HG03196 (cell line): Measurements from ENCODE around the gene PUS1.
A peak's percentile ranks its signal among the peaks of the same experiment; 100 is the strongest.
"Not testable (repeated sequence)": the region's sequence is repeated elsewhere in the genome, so short reads cannot be mapped to it uniquely, and the experiment has no call there.

Source experiments
- ATAC-seq: cut with Tn5 transposase; IDR thresholded peaks from one replicate; pipeline ENCODE4 v1.9.1; 2021; ENCODE audit not compliant: unreplicated experiment

Gene PUS1

DNA sequence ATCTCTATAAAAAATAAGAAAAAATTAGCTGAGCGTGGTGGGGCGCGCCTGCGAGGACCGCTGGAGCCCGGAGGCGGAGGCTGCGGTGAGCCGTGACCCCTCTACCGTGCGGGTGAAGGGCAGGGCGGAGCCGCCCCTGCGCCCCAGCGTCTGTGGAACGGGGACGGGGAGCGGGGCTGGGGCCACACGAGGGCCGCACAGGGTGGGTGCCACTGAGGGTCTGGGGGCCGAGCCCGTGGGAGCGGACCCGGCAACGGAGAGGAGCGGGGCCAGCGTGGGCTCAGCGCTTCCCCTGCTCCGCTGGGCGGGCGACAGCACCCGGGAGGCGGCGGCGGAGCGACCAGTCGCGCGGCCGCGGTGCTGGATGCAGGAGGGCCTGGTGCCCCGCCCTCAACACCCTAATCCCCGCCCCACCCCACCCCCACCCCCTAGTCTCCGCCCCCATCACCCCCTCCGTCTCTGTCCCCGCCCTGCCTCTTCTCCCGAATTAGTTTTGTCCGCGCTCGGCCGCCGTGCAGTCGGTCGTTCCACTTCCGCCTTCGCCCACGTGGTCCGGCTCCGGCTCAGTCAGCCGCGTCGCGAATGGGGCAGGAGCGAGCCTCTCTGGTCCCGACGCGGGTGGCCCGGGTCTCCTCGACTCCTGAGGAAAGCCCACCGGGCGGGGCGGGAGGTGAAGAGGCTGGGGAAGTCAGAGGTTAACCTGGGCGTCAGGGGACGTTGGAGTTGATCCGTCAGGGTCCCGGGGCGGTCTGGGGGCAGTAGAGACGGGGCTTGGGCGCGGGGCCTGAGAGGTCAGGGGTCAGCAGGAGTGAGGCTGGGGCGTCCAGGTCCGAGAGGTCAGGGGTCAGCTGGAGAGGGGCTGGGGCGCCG, at the start of gene PUS1:
PUS1 (plus strand) TSS at position 566 of the 870 bp plus-strand sequence. CDS start 447 bp downstream, outside the sequence.
- peak; percentile 58 for ATAC-seq

DNA sequence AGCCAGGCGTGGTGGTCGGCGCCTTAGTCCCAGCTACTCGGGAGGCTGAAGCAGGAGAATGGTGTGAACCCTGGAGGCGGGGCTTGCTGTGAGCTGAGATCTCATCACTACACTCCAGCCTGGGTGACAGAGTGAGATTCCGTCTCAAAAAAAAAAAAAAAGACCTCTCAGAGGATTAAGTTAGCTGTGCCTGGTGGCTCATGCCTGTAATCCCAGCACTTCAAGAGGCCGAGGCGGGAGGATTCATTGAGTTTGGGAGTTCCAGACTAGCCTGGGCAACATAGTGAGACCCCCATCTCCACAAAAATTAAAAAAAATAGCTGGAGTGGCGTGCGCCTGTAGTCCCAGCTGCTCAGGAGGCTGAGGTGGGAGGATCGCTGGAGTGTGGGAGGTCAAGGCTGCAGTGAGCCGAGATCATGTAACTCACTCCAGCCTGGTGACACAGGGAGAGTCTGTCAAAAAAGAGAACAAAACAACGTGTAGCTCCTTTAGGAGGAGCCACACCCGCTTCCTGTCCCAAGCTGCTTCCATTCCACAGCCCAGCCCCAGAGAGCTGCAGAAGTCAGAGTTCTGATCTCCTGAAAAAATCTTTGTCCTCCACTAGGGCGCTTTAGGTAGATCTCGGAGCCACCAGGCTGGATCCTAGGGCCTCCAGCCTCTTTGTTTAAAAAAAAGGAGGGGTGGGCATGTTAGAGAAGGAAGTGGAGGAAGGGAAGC, 46.1 kb upstream of the PUS1 start:
- no peak for ATAC-seq

DNA sequence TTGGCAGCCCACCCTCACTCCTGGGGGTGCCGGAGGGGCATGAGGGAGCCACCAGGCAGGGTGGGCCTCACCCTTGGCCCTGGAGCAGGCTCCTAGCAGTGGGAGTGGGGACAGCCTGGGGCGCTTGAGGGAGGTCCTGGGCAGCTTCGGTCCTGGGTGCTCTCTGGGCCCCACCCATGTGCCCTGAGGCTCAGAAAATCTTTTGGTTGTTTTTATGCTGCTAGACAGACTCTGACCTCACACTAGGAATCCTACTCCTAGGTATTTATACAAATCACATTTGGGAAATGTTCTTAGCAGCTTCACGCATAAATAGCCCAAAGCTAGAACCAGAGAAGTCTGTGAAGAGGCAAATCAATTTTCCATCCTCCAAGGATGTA, 45.6 kb upstream of the PUS1 start:
- no peak for ATAC-seq

DNA sequence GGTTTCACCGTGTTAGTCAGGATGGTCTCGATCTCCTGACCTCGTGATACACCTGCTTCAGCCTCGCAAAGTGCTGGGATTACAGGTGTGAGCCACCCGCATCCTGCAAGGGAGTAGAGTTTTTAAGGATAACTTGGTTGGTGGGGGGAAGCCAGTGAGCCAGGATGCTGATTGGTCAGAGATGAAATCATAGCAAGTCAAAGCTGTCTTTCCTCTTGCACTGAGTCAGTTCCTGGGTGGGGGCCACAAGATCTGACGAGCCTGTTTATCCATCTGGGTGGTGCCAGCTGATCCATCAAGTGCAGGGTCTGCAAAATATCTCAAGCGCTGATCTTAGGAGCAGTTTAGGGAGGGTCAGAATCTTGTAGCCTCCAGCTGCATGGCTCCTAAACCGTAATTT, 44.0 kb upstream of the PUS1 start:
- ATAC-seq: not testable (repeated sequence)

DNA sequence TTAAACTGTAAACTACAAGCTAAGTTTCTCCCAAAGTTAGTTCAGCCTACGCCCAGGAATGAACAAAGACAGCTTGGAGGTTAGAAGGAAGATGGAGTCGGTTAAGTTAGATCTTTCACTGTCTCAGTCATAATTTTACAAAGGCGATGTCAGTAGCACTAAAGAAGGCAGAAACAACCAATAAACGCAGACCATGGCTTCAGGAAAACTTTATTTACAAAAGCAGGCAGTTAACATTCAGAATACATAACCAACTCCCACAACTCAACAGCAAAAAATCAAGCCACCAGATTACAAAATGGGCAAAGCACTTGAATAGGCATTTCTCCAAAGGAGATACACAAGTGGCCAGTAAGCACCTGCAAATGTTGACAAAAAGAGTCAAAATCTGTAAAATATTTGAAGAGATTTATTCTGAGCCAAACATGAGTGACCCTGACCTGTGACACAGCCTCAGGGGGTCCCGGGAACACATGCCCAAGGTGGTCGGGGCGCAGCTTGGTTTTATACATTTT, 43.5 kb upstream of the PUS1 start:
- no peak for ATAC-seq

DNA sequence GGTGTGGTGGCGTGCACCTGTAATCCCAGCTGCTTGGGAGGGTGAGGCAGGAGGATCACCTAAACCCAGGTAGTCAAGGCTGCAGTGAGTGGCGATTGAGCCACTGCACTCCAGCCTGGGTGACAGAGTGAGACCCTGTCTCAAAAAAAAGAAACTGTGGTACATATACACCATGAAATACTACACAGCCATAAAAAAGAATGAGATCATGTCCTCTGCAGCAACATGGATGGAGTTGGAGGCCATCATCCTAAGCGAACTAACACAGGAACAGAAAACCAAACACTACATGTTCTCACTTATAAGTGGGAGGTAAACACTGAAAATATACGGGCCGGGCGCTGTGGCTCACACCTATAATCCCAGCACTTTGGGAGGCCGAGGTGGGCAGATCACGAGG, 37.4 kb upstream of the PUS1 start:
- ATAC-seq: not testable (repeated sequence)

DNA sequence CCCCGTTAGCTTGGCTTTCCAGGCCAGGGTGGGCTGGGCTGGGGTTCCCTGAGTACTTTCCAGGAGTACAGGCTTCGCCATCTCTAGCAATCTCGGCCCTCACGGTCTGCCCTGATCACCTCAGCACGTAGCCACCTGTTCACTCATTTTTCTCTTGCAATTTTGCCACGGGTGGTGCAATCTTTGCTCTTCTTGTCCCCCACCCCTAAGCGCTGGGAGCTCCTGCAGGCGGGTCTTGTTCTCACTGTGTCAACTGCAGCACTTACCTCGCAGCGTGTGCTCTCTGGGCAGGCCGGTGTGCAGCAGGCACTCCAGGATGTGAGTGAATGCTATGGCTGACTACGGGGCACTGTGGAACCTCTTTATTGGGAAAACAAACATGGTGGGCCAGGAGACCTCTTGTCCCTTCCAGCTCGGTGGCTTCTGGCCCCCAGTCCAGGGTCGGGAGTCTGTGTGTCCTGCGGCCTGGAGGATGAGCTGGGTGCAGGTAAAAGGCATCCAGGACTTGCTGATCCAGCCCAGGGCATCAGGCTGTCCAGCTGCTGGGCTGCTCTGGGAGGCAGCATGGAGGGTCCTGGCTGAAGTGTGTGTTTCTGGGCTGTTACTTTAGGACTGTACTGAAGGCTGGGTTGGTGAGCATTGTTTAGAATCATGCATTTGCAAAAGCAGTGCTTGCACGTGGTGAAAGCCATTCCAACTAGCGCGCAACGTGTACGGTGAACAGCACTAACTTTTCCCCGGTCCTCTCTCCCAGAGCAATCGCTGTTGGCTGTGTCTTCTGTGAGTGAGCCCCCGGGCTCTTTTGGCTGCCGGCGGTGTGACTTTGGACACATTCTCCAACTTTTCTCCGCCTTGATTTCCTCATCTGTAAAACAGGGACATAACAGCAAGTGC, 36.1 kb upstream of the PUS1 start:
- no peak for ATAC-seq

DNA sequence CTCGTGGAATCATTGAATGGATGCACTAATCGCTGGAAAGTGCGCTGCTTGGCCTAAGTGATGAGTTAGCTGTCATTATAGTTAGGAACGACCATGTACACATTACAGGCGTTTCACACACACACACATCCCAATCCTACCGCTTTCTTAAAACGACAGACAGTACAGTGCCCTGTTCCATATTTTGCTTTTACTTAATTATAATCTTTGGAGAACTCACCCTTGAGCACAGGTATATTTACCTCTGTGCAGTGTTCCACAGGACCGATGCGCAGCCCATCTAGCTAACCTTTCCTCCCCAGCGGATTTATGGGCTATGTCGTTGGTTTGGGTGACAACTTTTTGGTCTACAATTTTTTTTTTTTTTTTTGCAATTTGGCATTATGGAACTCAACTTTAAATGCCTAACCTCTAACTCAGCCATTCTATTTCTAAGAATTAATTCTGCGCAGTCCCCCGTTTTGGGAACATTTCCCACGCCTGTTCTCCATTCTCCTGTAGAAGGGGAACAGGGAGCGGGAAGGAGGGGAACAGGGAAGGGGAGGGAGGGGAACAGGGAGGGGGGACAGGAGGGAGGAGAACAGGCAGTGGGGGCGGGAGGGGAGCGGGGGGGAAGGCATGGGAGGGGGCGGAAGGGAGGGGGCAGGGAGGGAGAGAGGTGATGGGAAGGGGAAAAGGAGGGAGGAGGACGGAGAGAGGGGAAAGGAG, 35.3 kb upstream of the PUS1 start:
- ATAC-seq: no peak

DNA sequence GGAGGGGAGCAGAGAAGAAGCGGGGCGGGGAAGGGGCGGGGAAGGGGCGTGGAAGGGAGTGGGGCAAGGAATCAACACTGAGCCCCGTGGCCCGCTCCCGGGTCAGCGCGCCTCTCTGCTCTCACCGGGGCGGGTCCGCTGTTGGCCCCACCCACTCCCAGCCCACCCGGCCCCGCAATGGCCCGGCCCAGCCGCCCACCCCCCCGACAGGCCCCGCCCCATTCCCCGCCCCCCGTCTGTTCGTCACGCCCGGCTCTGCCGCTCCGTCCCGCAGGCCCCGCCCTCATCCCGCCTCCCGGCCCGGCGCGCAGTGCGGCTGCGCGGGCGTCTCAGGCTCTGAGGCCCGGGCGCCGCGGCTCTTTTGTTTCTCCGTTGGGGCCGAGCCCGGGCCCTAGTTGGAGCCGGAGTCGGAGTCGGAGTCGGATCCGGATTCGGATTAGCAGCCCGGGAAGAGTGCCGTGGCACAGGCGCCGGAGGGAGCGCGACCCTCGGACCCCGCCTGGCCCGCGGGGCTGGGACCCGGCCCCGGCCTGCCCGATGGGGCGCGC, 34.7 kb upstream of the PUS1 start, which contains the start of gene ULK1:
ULK1 (plus strand) TSS at position 310 of the 548 bp plus-strand sequence. CDS start 380 bp downstream, outside the sequence.
- ATAC-seq: peak; percentile 73

DNA sequence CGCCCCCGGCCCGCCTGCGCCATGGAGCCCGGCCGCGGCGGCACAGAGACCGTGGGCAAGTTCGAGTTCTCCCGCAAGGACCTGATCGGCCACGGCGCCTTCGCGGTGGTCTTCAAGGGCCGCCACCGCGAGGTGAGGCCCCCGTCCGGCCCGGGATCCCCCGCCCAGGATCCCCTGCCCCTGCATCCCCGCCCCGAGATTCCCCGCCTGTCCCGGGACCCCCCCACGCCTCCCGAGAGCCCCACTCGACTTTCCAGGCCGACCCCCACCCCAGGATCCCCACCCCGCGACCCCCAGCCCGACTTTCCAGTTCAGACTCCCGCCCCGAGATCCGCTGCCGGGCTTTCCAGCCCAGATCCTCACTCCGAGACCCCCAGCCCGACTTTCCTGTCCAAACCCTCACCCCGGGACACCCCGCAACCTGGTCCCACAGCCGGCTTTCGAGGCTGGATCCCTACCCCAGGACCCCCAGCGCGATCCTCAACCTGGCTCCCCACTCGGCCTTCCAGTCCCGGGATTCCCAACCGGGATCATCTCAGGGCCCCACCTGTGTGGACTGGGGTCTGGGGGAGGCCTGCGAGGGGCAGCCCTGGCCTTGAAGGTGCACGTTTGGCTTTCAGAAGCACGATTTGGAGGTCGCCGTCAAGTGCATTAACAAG, 34.0 kb upstream of the PUS1 start:
- no peak for ATAC-seq

DNA sequence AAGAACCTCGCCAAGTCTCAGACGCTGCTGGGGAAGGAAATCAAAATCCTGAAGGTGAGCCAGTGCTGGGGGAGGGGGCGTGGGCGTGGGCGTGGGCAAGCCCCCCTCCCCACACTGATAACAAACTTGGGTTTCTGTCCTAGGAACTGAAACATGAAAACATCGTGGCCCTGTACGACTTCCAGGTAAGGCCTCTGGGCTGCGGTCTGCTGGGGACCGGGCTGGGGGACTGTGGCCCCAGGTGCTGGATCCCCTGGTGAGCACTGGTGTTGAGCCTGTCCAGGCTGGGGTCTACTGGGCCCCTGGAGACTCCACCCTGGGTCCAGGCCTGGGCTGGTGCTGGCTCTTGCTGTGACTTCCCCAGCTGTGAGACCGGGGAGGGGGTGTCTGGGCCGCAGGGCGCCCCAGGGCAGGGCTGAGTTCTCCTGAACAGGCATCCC, 33.4 kb upstream of the PUS1 start:
- peak; percentile 6 for ATAC-seq

DNA sequence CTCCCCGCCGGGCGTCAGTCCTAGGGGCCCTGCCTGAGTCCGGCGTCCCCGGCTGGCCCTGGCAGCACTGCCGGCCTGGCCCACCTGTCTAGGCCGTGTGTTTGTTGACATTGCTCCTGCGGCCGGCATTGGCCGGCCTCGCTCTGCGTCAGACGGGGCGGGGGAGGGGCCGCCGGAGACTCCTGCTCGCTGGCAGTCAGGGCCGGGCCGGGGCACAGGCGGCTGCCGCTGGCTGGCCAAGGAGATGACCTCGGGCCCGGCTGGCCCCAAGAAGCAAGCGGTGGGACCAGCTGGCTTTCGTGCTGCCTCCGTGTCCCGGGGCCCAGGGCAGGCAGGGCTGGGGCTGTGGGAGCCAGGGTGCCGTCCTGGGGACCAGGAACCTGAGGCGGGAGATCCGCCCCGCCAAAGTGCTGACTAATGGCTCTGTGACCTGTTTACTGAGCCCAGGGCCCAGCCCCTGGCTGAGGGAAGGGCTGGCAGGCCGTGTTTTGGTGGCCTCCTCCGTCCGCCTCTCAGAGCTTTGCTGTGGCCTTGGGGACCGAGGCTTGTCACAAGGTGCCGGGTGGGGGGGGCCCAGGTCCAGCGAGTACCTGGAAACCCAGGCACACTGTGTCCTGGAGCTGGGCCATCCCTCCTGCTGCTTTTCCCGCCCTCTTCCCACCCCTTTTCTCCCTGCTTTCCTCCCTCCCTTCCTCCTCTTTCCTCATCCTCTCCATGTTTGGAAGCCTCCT, 32.8 kb upstream of the PUS1 start:
- peak; percentile 50 for ATAC-seq

DNA sequence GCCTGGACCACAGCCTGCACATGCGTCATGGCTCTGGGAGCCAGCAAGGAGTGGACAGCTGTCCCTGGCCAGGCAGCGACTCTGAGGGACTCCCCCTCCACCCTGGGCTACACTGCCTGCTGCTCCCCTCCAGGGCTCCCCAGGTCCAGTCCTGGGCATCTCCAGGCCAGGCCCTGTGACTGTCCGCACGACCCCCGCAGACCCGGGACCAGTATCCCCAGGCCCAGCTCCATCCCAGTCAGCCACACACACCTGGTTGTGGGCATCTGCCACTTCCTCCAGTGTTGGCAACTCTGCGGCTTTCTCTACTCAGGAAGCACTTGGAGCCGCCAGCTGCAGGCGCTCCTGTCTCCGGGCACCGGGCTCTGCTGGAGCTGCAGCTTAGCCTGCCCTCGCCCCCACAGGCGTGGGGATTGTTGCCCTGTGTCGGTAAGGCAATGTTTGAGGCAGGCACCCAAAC, 32.2 kb upstream of the PUS1 start:
- no peak for ATAC-seq

DNA sequence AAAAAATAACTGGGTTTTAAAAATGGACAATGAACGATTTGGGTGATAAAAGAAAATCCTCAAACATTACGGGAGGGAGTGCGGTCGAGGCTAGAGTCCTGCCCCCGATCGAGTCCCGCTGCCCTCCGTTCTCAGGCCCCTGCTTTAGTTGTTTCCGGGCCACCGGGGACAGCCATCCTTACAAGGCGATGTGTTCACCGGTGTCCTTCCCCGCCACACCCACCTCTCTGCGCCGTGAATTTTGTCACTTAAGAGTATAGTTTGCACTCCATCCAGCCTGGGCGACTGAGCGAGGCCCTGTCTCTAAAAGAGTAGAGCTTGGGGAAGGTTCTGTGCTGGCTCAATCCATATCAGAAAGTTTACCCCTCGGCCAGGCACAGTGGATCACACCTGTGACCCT, 31.8 kb upstream of the PUS1 start:
- ATAC-seq: no peak

DNA sequence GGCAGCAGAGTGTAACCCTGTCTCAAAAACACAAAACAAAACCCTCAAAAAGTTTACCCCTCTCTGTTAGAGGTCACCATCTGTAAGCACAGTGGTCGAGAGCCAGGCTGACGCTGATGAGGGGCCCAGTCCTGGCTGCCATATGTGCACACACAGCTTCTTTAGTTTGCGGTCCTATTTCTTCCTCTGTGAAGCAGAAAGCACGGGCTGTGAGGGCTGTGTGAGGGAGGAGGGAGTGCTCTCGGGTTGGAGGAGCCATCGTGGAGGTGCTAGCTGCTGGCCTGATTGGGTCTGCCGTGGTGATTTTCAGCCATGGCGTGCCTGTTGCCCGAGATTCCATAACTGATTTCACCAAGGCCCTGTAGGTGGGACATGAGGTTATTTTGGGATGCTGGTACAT, 31.2 kb upstream of the PUS1 start:
- no peak for ATAC-seq

DNA sequence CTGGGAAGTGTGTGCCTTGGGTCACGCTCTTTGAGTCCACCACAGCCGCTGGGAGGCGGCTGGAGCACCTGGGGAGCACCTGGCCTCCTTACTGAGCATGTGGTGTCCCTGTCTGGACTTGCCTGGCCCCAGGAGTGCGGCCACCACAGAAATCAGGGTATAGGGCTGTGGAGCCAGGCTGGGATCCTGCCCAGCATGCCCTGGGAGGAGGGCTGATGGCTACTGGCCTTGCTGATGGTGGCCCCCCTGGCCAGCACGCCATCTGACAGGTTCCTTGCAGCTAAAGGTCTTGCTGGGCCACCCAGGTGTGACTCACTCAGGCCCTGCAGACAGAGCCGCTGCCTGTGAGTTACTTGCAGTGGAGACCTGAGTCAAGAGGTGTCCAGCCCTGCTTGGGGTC, 28.7 kb upstream of the PUS1 start:
- ATAC-seq: no peak

DNA sequence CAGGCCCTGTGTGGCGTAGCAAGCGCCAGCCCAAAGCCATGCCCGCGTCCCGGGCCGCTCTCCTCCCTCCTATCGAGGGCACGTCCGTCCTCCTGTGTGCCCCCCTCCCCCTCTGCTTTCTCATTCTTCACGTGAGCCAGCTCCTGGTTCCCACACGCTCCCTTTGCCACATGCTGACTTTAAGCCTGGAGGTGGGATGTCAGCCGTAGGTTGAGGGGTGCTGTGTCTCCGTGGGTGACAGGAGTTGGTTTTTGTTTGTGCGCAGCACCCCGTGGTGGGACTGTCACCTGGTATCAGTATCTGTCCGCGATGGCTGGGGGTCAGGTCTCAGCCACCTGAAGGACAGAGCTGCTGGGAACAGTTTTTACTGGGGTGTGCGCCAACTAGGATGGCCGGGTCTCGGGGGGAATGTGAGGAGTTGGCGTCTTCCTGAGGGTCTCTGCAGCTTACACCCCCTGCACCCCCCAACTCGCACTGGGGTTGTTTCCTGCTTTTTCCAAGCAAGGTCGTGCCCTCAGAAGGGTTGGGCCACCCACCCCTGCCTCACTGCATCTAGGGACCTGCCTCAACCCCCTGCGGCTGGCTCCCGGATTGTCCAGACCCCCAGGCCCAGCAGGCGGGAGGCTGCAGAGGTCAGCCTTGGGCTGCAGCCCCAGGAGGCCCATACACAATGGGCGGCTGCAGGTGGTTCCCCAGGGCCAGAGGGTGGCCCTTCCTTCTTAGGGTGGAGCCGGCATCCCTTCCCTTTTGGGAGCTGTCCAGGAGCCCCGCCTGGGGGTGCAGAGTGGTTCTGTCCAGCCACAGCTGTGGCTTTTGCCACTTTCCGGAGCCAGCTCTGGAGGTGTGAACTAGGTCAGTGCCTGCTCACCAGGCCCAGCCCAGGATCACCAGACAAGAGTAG, 27.4 kb upstream of the PUS1 start:
- ATAC-seq: no peak
